SU-DHL-6 (cell line): Measurements from ENCODE around the gene STX18.

Experiments
- H2AFZ ChIP-seq: fragments of 200-600 bp; sonication (generic); 2 replicates; pipeline ENCODE4 v1.6.1; 2014; ENCODE audit warnings: low read depth, mild to moderate bottlenecking, moderate library complexity, mixed read lengths, antibody characterized with exemption, low read length; ENCODE audit not compliant: severe bottlenecking
- H3F3A ChIP-seq: fragments of 200-600 bp; shearing (Covaris generic); 2 replicates; pipeline ENCODE4 v1.6.0; 2016; ENCODE audit warnings: antibody characterized with exemption, mild to moderate bottlenecking; ENCODE audit not compliant: insufficient read depth
- H3K27ac ChIP-seq: fragments of 200-600 bp; sonication (generic); 2 replicates; pipeline ENCODE4 v1.5.1; 2016; ENCODE audit warnings: low read depth, mild to moderate bottlenecking, low read length, moderate library complexity, mixed read lengths
- H3K27me3 ChIP-seq: fragments of 200-600 bp; sonication (generic), shearing (Covaris generic); 2 replicates; pipeline ENCODE4 v1.6.0; 2014; ENCODE audit warnings: mild to moderate bottlenecking, low read length
- H3K36me3 ChIP-seq: fragments of 200-600 bp; sonication (generic); 2 replicates; pipeline ENCODE4 v1.6.1; 2014; ENCODE audit warnings: mild to moderate bottlenecking, low read length, mixed read lengths
- H3K4me2 ChIP-seq: fragments of 300-600, 200-600 bp; shearing (Covaris generic), sonication (generic); 2 replicates; pipeline ENCODE4 v1.6.0; 2014; ENCODE audit warnings: low read length, low read depth, mild to moderate bottlenecking; ENCODE audit not compliant: poor library complexity, severe bottlenecking
- H3K4me3 ChIP-seq: fragments of 200-600 bp; sonication (generic); 2 replicates; pipeline ENCODE4 v1.5.1; 2014; ENCODE audit warnings: antibody characterized with exemption, low read length, mild to moderate bottlenecking, mixed read lengths; ENCODE audit not compliant: insufficient read depth, poor library complexity, severe bottlenecking
- H3K79me2 ChIP-seq: fragments of 200-600 bp; sonication (generic); 2 replicates; pipeline ENCODE4 v1.6.1; 2014; ENCODE audit warnings: mild to moderate bottlenecking, low read length, moderate library complexity; ENCODE audit not compliant: insufficient read depth
- H3K9ac ChIP-seq: fragments of 200-600 bp; sonication (generic); 2 replicates; pipeline ENCODE4 v1.7.0; 2014; ENCODE audit warnings: mild to moderate bottlenecking, low read length
- H3K9me2 ChIP-seq: fragments of 200-600 bp; sonication (generic); replicated peaks from 2 replicates; pipeline ENCODE4 v1.6.1; 2014; ENCODE audit warnings: low read length; ENCODE audit not compliant: insufficient read depth
- H3K9me3 ChIP-seq: fragments of 200-600 bp; sonication (generic); 2 replicates; pipeline ENCODE4 v1.6.1; 2014; ENCODE audit warnings: low read length, mixed read lengths; ENCODE audit not compliant: insufficient read depth
- H4K20me1 ChIP-seq: fragments of 200-600 bp; sonication (generic); 2 replicates; pipeline ENCODE4 v1.6.1; 2014; ENCODE audit warnings: low read depth, mild to moderate bottlenecking, antibody characterized with exemption, low read length, moderate library complexity, mixed read lengths
- CTCF ChIP-seq: fragments of 200-600 bp; sonication (generic); IDR thresholded peaks from one replicate; pipeline ENCODE4 v1.5.1; 2017; ENCODE audit warnings: antibody characterized with exemption, mild to moderate bottlenecking, low read length, moderate library complexity; ENCODE audit not compliant: insufficient read depth, poor library complexity, severe bottlenecking
- EZH2phosphoT487 ChIP-seq: fragments of 200-600 bp; sonication (generic), shearing (Covaris generic); conservative IDR thresholded peaks from 2 replicates; pipeline ENCODE4 v1.6.1; 2018; ENCODE audit warnings: mild to moderate bottlenecking, antibody characterized with exemption, low read length, moderate library complexity, mixed read lengths

Gene STX18

GRCh38 chr4:4519297-4519894, 22.5 kb downstream of the STX18 start:
- H3K79me2 ChIP-seq, result peaks cover 5% of the 10 kb centered on the region; the same call in 1 of the 2 replicates
- no peak overlapping the region for H2AFZ ChIP-seq

GRCh38 chr4:4518747-4519146, 23.1 kb downstream of the STX18 start:
- peaks cover 35% of the 10 kb centered on the region for H4K20me1 ChIP-seq
- TF ChIP-seq CTCF, result no peak
- TF ChIP-seq EZH2phosphoT487, result no peak
- no peaks in the 10 kb centered on the region for H3K9me3 ChIP-seq
- H3K4me3 ChIP-seq, result no peak overlapping the region
- H2AFZ ChIP-seq, result no peak overlapping the region
- H3K9me2 ChIP-seq, result no peaks in the 10 kb centered on the region
- no peaks in the 10 kb centered on the region for H3K36me3 ChIP-seq
- no peak overlapping the region for H3K27ac ChIP-seq
- no peaks in the 10 kb centered on the region for H3F3A ChIP-seq
- H3K27me3 ChIP-seq, result no peaks in the 10 kb centered on the region
- no peak overlapping the region for H3K9ac ChIP-seq
- peaks cover 5% of the 10 kb centered on the region; the same call in 1 of the 2 replicates for H3K79me2 ChIP-seq
- H3K4me2 ChIP-seq, result no peak overlapping the region

More at GRCh38 chr4:4519297-4519894, 22.5 kb downstream of the STX18 start:
- Histone ChIP-seq H3K27ac (no peak overlapping the region), H3K9me3 (no peaks in the 10 kb centered on the region), H3K9me2 (no peaks in the 10 kb centered on the region), H3K9ac (no peak overlapping the region), H3K36me3 (no peaks in the 10 kb centered on the region), H3K27me3 (no peaks in the 10 kb centered on the region), H3K4me2 (no peak overlapping the region), H3F3A (no peaks in the 10 kb centered on the region), H3K4me3 (no peak overlapping the region), H4K20me1 (peaks cover 33% of the 10 kb centered on the region)
- TF ChIP-seq CTCF (no peak), EZH2phosphoT487 (no peak)

GRCh38 chr4:4514786-4515185, 27.1 kb downstream of the STX18 start:
- H3K4me2 ChIP-seq, result no peak overlapping the region
- no peak overlapping the region for H3K9ac ChIP-seq
- TF ChIP-seq CTCF (no peak), EZH2phosphoT487 (no peak)
- peaks cover 31% of the 10 kb centered on the region for H4K20me1 ChIP-seq
- H3F3A ChIP-seq, result no peaks in the 10 kb centered on the region
- no peaks in the 10 kb centered on the region for H3K27me3 ChIP-seq
- peaks cover 5% of the 10 kb centered on the region; the same call in 1 of the 2 replicates for H3K79me2 ChIP-seq
- no peaks in the 10 kb centered on the region for H3K36me3 ChIP-seq
- no peak overlapping the region for H2AFZ ChIP-seq
- H3K9me3 ChIP-seq, result no peaks in the 10 kb centered on the region
- no peaks in the 10 kb centered on the region for H3K9me2 ChIP-seq
- H3K4me3 ChIP-seq, result no peak overlapping the region
- H3K27ac ChIP-seq, result no peak overlapping the region
